Activated CD4-positive, CD25-positive, alpha-beta regulatory T cell treated with anti-CD3 and anti-CD28 coated beads, Interleukin-2, amount 50 U/mL, for 24 hours (primary cell): ENCODE results near the gene EPHX1.

ENCODE experiments used
- ATAC-seq, 2 donors: fragments of 150-1000 bp; cut with Tn5 transposase; one replicate each; pipeline ENCODE4 v1.10.0; 2021; ENCODE audit warnings: mild to moderate bottlenecking in 1 of 2, moderate library complexity in 1 of 2

The EPHX1 gene

GRCh38 chr1:225844236-225845061 lies 34.5 kb downstream of the EPHX1 start:
- ATAC-seq: no peak

DNA sequence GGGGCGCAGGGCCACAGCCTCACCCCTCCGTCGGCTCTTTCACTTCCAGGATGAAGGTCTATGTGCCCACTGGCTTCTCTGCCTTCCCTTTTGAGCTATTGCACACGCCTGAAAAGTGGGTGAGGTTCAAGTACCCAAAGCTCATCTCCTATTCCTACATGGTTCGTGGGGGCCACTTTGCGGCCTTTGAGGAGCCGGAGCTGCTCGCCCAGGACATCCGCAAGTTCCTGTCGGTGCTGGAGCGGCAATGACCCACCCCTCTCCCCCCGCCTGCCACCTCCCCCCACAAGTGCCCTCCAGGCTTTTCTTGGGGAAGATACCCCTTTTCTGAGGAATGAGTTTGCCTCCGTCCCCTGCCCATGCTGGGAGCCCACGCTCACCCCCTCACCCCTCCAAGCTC lies 35.2 kb downstream of the EPHX1 start:
- no peak for ATAC-seq

DNA sequence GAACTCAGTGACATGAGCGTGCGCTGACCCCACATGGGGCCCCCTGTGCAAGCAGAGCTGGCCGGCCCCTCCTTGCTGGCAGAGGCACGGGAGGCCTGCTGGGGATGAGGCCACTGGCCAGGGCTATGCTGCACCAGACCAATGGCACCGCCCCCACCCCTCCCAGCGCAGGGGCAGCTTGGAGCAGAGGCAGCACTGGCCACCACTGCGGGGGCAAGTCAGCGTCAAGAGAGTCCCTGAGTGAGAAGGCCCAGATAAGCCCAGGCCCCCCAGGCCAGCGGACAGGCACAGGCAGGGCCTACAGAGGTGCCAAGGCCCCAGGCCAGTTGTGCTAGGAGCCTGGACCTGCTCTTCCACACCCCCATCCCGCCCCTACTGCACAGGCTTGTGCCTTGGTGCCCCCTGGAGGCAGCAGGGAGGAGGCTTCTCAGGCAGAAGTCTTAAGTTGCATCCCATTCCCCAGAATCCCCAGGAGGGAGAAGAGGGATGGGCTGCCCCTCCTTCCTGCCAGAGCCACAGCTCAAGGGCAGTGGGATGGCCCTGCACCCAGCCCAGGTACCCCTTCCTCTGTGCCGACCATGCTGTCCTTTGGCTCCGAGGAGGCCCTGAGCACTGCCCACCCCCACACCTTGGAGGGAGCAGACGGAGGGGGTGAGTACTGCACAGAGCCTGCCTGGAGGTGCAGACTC lies 35.8 kb downstream of the EPHX1 start:
- no peak for ATAC-seq

DNA sequence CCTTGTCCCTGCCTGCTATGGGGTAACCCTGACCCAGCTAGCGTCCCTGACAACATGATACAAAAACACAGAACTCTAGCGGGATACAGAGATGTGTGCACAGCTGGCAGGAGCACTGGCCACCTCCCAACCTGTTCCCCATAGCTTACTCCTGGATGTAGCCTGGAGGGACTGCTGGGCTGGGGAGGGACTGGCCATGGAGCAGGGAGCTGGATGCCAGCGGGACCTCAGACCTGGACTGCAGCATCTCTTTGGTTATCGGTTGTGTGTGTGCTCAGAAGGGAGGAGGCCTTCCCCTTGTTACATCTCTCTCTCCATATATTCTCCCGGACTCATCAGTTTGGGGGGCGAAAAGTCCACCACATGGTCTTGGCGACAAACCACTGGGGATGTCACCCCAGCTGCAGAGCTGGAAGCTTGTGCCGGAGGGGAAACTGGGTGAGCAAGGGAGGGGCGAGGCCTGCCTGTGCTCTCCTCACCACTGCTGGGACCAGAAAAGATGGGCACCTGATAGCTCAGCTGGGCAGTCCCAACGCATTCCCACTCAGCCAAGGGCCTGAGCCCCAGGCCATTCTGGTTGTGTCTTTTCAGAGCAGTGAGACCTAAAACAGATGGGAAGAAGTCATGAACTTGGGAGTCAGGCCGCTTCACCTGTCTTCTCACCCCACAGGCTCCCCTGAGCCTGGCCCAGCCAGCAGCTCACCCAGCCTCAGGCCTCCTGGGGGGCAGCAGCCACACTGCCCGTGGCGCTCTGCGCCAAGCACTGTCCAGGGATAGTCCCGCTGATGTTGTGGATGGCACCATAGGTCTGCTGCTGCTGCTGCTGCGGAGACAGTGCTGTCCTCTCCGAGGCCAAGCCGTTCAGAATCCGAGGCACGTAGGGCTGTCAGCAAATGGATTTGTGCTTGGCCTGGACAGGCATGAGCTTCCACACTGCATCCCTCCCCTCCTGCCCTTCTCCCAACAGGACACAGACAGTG lies 36.7 kb downstream of the EPHX1 start:
- ATAC-seq: no peak

- no peak for ATAC-seq
Measured at GRCh38 chr1:225847610-225848009, 37.7 kb downstream of the EPHX1 start.

- ATAC-seq: peak; percentile 19 to 33
Measured at GRCh38 chr1:225848030-225848955, 38.4 kb downstream of the EPHX1 start.

DNA sequence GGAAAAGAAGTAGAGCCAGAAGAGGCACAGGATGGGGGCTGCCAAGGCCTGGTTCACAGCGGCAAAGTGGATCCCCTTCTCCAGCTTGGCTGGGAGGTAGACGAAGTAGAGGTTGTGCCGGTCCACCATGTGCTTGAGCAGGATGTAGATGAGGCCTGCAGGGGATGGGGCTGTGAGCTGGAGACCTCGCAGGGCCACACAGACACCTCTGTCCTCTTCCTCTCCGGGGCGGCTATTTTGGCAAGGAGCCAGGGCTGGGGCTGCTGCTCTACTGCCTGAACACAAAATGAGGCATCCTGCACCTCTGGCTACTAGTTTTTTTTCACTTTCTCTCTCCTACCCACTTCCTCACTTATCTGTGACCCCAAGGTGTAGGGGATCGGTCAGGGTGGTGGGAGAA lies 40.0 kb downstream of the EPHX1 start:
- no peak for ATAC-seq

DNA sequence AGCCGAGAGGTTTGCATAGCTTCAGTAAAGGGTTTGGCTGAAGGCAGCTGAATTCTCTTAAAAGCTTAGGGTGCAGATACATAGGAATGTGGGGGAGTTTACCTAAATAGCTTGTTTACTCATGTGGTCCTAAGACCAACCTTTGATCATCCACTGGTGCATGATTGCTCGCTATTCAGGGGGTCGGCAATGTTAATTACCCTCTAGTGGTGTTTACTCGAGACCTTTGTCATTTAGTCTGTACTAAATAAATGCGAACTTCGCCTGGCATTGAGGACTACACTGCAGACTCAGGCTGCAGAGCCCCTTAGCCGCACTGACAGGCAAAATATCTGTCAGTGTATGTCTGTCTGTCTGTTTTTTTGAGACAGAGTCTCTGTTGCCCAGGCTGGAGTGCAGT lies 40.4 kb downstream of the EPHX1 start:
- ATAC-seq: no peak

GRCh38 chr1:225851805-225852204 lies 41.9 kb downstream of the EPHX1 start:
- ATAC-seq: peak; percentile 41 to 42

- no peak for ATAC-seq
Measured at GRCh38 chr1:225852413-225853124, 42.6 kb downstream of the EPHX1 start.

GRCh38 chr1:225853441-225853840 lies 43.5 kb downstream of the EPHX1 start:
- no peak for ATAC-seq

DNA sequence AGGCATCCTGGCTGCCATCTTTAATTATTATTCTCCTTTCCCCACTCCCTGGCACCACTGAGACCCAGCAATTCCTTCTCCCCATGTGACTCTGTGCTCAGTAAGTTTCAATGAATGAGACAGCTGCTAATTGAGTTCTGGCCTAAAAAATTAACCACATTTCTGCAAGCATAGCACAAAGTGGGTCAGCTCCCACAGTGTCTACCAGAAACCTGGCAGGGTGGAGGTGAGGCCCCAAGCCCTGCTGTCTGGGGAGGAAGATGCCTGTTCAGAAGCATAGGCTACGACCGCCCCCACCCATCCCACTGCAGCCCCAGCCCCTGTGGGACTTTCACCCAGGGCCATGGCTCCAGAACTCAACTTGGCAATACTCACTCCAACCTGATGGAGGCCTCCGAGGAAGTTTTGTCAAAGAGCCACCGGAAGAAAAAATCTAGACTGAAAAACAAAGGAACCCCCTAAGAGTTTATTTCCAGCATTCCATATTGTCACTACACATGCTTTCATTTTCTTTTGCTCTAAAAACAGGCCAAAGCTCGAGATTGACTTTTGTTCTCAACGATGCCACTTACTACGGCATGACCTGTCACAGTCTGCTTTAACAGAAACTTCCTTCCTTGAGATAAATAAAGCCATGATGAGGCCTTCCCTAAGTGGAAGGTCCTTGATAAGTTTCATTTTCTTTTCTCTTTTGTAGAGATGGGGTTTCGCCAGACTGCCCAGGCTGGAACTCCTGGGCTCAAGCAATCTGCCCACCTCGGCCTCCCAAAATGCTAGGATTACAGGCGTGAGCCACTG lies 45.8 kb downstream of the EPHX1 start:
- ATAC-seq: no peak

- ATAC-seq: no peak
Measured at GRCh38 chr1:225857256-225857655, 47.3 kb downstream of the EPHX1 start.

DNA sequence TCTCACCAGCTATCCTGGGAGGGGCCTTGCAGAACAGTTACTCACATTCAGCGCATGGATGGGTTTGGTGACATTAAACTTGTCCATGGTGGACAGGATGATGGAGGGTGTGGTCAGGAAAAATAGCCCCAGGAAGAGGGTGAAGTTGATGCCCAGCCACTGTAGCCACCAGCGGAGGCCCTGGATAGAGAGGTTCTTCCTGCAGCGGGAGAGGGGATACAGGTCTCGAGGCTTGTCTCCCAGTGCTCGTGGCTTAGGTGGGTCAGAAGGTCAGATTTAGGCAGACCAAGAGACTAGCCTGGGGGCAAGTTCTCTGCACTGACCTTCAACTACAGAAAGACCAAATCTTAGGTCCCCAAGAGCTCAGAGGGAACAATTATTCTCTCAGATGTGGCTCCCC lies 49.2 kb downstream of the EPHX1 start:
- no peak for ATAC-seq

DNA sequence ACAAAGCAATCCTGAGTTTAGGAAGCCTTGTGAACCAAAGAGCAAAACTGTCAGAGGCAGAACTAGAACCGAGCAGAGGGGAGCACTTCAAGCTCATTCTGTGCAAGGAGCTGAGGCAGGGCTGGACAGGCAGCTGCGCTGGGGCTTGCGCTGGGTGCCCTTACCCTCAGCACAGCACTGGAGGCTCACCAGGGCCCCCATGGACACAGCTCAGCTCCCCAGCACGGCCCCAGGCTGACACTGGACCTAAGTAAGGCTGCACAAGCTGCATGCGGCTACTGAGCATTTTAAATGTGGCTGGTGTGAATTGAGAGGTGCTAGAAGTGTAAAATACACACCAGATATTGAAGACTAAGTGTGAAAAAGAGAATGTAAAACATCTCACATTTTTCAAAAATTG lies 50.2 kb downstream of the EPHX1 start:
- no peak for ATAC-seq

- ATAC-seq: no peak
Measured at GRCh38 chr1:225860876-225861441, 51.0 kb downstream of the EPHX1 start.

DNA sequence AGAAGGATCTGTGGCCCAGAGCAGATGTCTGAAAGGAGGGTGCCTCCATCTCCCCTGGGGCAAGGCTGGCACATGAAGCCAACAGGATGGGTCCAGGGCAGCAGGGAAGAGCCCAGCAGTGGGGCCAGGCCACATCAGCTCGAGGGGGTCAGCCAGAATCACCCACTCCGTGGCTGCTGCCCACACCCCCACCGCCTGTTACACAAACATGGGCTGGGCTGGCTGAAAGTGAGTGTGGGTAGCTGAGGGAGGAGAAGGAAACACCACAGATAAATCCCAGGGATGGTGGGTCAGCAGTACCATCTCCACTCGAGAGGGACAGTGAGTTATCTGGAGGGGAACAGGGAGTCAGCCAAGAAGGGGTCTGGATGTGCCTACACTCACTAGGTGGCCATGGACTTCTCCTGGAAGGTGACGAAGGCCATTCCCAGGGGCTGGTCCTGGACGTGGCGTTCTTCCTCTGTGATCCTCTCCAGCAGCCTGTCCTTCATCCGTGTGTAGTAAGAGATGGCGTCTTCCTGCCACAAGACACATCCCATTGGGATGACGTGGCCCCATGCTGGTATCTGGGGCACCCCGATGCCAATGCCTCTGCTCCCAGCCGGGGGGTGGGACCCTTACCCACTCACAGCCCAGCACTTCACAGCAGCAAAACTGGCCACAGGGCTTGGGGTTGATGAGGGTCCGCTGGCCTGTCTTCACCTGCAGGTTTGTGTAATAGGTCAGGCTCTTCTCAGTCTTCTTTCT lies 52.1 kb downstream of the EPHX1 start:
- ATAC-seq: no peak

DNA sequence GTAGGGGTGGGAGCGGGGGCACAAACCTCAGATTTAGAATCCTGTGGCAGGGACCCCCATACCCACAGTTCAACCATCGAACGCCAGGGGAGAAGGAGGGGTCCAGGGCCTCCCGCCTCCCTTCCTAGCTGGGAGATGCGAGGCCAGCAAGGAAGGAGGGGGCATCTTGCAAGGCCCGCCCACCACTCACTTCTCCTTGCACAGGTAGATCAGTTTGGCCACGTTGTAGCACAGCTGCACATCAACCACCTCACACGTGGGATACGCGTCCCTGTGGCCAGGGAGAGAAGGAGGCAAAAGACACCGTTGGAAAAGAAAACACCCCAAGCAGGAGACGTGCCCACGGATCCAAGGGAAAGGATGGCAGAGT lies 52.6 kb downstream of the EPHX1 start:
- ATAC-seq: no peak

GRCh38 chr1:225863167-225863566 lies 53.2 kb downstream of the EPHX1 start:
- ATAC-seq: no peak
